Forelimb muscle (tissue), 1 donor: ENCODE measurements around the gene C22orf31. TPM values are rescaled to one million over a fixed set of nuclear protein-coding genes. Genes with fewer than 3 reads are reported as not detected.

Experiments
- DNase-seq: peaks from one replicate; pipeline ENCODE4 v3.0.0-alpha.2; 2013; ENCODE audit warnings: low read depth
- polyA plus RNA-seq: library from polyadenylated mRNA; unstranded; fragments of 120-200 nt; gene quantifications from one replicate; pipeline ENCODE4 v1.2.1, GENCODE V29; 2013; ENCODE audit not compliant: insufficient read length

Gene C22orf31
- polyA plus RNA-seq, 1 donor = 1.8 TPM

GRCh38 chr22:29081517-29082236 lies 20.0 kb upstream of the C22orf31 start:
- DNase-seq = no peak

GRCh38 chr22:29080106-29080975 lies 18.7 kb upstream of the C22orf31 start:
- no peak for DNase-seq

GRCh38 chr22:29079218-29079901 lies 17.7 kb upstream of the C22orf31 start:
- no peak for DNase-seq

- DNase-seq = no peak
These were observed 17.2 kb upstream of the C22orf31 start for GRCh38 chr22:29078869-29079207.

- DNase-seq = no peak
These were observed 16.6 kb upstream of the C22orf31 start for GRCh38 chr22:29078036-29078868.

GRCh38 chr22:29074276-29074772 lies 12.7 kb upstream of the C22orf31 start:
- DNase-seq = no peak

GRCh38 chr22:29073618-29074275 lies 12.1 kb upstream of the C22orf31 start:
- no peak for DNase-seq

- DNase-seq = no peak
These were observed 11.5 kb upstream of the C22orf31 start, which contains the start of gene KREMEN1 for GRCh38 chr22:29072979-29073617. KREMEN1 (plus strand) TSS chr22:29073035; CDS start chr22:29073131, 96 bp downstream.

- DNase-seq = no peak
These were observed 10.8 kb upstream of the C22orf31 start for GRCh38 chr22:29072193-29072978.

- DNase-seq = no peak
These were observed 9.8 kb upstream of the C22orf31 start for GRCh38 chr22:29071261-29072045.

GRCh38 chr22:29070490-29070889 lies 8.9 kb upstream of the C22orf31 start:
- DNase-seq = no peak

- DNase-seq = no peak
These were observed 7.8 kb upstream of the C22orf31 start for GRCh38 chr22:29069463-29069862.

- no peak for DNase-seq
These were observed 4.0 kb upstream of the C22orf31 start for GRCh38 chr22:29065468-29066190.

GRCh38 chr22:29062286-29062821 lies 723 bp upstream of the C22orf31 start:
- DNase-seq = no peak

- DNase-seq = no peak
These were observed 700 bp downstream of the C22orf31 start for GRCh38 chr22:29060931-29061330.

- no peak for DNase-seq
These were observed 1.3 kb downstream of the C22orf31 start for GRCh38 chr22:29060251-29060869.

- DNase-seq = no peak
These were observed 5.2 kb downstream of the C22orf31 start for GRCh38 chr22:29056472-29056871.
